ENCODE measurements around the gene APLF. TPM values are rescaled to one million over a fixed set of nuclear protein-coding genes. Genes with fewer than 3 reads are reported as not detected.

Gene APLF
- total RNA-seq, 1 experiment from 2014 or later, result 5.3 TPM

GRCh38 chr2:68556381-68556780 lies 89.0 kb downstream of the APLF start:
- Histone ChIP-seq H3K4me2 (ENCODE audit: low read depth, low read length, poor library complexity, severe bottlenecking) (no peak overlapping the region), H3K4me3 (ENCODE audit: low read length) (no peak overlapping the region), H2AFZ (ENCODE audit: low read length) (no peak overlapping the region), H4K20me1 (ENCODE audit: insufficient read depth, low read depth, low read length) (no peaks in the 10 kb centered on the region), H3K4me1 (ENCODE audit: low read length) (no peaks in the 10 kb centered on the region), H3K27me3 (ENCODE audit: low read length) (no peaks in the 10 kb centered on the region), H3K9me3 (ENCODE audit: low read length) (no peaks in the 10 kb centered on the region), H3K79me2 (ENCODE audit: low read length) (no peaks in the 10 kb centered on the region), H3K27ac (ENCODE audit: low read length) (no peak overlapping the region), H3K9me2 (replicated peaks; ENCODE audit: insufficient read depth, low read length) (no peaks in the 10 kb centered on the region), H3K9ac (ENCODE audit: low read length) (no peak overlapping the region), H3K36me3 (ENCODE audit: insufficient read depth, low read length) (no peaks in the 10 kb centered on the region)
- DNase-seq, result no peak

DNA sequence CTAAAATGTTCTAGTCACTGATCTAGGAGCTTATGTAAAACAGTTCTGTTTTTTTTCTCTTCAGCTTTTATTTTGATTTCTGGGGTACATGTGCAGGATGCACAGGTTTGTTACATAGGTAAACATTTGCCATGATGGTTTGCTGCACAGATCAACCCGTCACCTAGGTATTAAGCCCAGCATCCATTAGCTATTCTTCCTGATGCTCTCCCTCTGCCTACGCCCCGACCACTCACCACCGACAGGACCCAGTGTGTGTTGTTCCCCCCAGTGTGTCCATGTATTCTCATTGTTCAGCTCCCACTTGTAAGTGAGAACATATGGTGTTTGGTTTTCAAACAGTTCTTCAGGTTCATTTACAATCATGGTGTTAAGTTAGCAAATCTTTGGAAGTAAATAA lies 91.2 kb downstream of the APLF start:
- Histone ChIP-seq H3K4me3 (ENCODE audit: low read length) (no peak overlapping the region), H2AFZ (ENCODE audit: low read length) (no peak overlapping the region), H3K27me3 (ENCODE audit: low read length) (no peaks in the 10 kb centered on the region), H3K79me2 (ENCODE audit: low read length) (no peaks in the 10 kb centered on the region), H3K9ac (ENCODE audit: low read length) (no peak overlapping the region), H3K4me2 (ENCODE audit: low read depth, low read length, poor library complexity, severe bottlenecking) (no peak overlapping the region), H4K20me1 (ENCODE audit: insufficient read depth, low read depth, low read length) (no peaks in the 10 kb centered on the region), H3K36me3 (ENCODE audit: insufficient read depth, low read length) (no peaks in the 10 kb centered on the region), H3K9me2 (replicated peaks; ENCODE audit: insufficient read depth, low read length) (no peaks in the 10 kb centered on the region), H3K9me3 (ENCODE audit: low read length) (no peaks in the 10 kb centered on the region), H3K4me1 (ENCODE audit: low read length) (no peaks in the 10 kb centered on the region), H3K27ac (ENCODE audit: low read length) (no peak overlapping the region)
- DNase-seq, result no peak

DNA sequence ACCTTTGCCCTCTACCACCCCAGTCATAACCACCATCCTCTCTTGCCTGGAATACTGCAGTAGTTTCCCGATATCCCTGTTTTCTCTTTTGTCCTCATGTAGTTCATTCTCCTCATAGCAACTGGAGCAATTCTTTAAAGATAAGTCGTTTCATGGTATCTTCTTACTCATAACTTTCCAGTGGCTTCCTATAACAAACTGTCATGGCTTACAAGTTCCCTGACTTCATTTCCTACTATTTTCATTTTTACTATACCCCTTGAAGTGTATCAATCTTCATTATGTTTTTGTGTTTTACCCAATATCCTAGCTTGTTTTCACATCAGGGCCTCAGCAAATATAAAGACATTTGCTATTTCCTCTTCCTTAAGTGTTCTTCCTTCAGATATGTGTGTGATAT lies 92.3 kb downstream of the APLF start:
- Histone ChIP-seq H3K79me2 (ENCODE audit: low read length) (no peaks in the 10 kb centered on the region), H3K9ac (ENCODE audit: low read length) (no peak overlapping the region), H3K27me3 (ENCODE audit: low read length) (no peaks in the 10 kb centered on the region), H2AFZ (ENCODE audit: low read length) (no peak overlapping the region), H3K27ac (ENCODE audit: low read length) (no peak overlapping the region), H3K36me3 (ENCODE audit: insufficient read depth, low read length) (no peaks in the 10 kb centered on the region), H3K9me2 (replicated peaks; ENCODE audit: insufficient read depth, low read length) (no peaks in the 10 kb centered on the region), H3K4me2 (ENCODE audit: low read depth, low read length, poor library complexity, severe bottlenecking) (no peak overlapping the region), H3K4me3 (ENCODE audit: low read length) (no peak overlapping the region), H3K4me1 (ENCODE audit: low read length) (no peaks in the 10 kb centered on the region), H3K9me3 (ENCODE audit: low read length) (no peaks in the 10 kb centered on the region), H4K20me1 (ENCODE audit: insufficient read depth, low read depth, low read length) (no peaks in the 10 kb centered on the region)
- no peak for DNase-seq

DNA sequence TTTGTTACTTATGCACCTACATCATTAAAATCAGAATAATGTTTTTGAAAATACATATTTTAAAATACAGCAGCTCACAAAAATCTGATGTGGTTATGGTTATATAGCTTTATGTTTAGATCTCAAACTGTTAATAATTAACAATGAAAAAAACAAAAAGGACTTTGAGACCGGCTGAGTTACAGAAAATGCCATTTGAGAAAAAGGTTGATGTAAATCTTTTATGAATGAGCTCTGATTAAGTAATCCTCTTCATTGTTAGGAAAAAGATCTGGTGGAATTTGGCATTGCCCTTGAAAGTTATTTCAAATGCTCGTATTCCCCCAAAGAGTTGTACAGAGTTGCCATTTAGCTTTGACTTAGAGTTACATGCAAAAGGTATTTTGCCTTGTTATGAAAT lies 93.2 kb downstream of the APLF start:
- H3K9me2 ChIP-seq (replicated peaks; ENCODE audit: insufficient read depth, low read length), result no peaks in the 10 kb centered on the region
- H3K79me2 ChIP-seq (ENCODE audit: low read length), result no peaks in the 10 kb centered on the region
- no peaks in the 10 kb centered on the region for H3K9me3 ChIP-seq (ENCODE audit: low read length)
- H4K20me1 ChIP-seq (ENCODE audit: insufficient read depth, low read depth, low read length), result no peaks in the 10 kb centered on the region
- no peak overlapping the region for H3K9ac ChIP-seq (ENCODE audit: low read length)
- H3K4me1 ChIP-seq (ENCODE audit: low read length), result no peaks in the 10 kb centered on the region
- H2AFZ ChIP-seq (ENCODE audit: low read length), result no peak overlapping the region
- DNase-seq, result no peak
- H3K27me3 ChIP-seq (ENCODE audit: low read length), result no peaks in the 10 kb centered on the region
- H3K27ac ChIP-seq (ENCODE audit: low read length), result no peak overlapping the region
- no peaks in the 10 kb centered on the region for H3K36me3 ChIP-seq (ENCODE audit: insufficient read depth, low read length)
- H3K4me3 ChIP-seq (ENCODE audit: low read length), result no peak overlapping the region
- no peak overlapping the region for H3K4me2 ChIP-seq (ENCODE audit: low read depth, low read length, poor library complexity, severe bottlenecking)

DNA sequence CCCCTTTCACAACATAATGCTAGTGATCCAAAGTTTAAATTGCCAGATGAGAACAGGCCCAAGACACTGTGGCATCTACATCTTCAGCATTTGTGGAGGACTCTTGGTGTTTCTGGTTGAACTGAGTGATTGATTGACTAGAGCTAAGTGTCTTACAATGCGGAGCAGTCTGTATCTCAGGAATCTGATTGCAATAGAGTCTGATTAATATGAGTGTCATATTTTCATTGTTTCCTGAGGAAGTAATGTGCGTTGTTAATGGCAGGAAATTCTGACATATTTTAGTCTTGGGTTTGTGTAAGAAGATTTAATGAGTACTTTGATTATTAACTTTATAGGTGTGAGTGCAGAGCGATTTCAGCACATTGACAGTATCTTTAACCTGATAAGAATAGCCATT lies 94.0 kb downstream of the APLF start:
- H3K27me3 ChIP-seq (ENCODE audit: low read length), result no peaks in the 10 kb centered on the region
- no peaks in the 10 kb centered on the region for H3K79me2 ChIP-seq (ENCODE audit: low read length)
- no peak overlapping the region for H3K4me2 ChIP-seq (ENCODE audit: low read depth, low read length, poor library complexity, severe bottlenecking)
- no peaks in the 10 kb centered on the region for H3K4me1 ChIP-seq (ENCODE audit: low read length)
- H3K4me3 ChIP-seq (ENCODE audit: low read length), result no peak overlapping the region
- no peak overlapping the region for H3K27ac ChIP-seq (ENCODE audit: low read length)
- no peak for DNase-seq
- no peaks in the 10 kb centered on the region for H3K9me2 ChIP-seq (replicated peaks; ENCODE audit: insufficient read depth, low read length)
- H2AFZ ChIP-seq (ENCODE audit: low read length), result no peak overlapping the region
- H3K9ac ChIP-seq (ENCODE audit: low read length), result no peak overlapping the region
- no peaks in the 10 kb centered on the region for H3K9me3 ChIP-seq (ENCODE audit: low read length)
- H4K20me1 ChIP-seq (ENCODE audit: insufficient read depth, low read depth, low read length), result no peaks in the 10 kb centered on the region
- H3K36me3 ChIP-seq (ENCODE audit: insufficient read depth, low read length), result no peaks in the 10 kb centered on the region

- H3K9me3 ChIP-seq (ENCODE audit: low read length), result no peaks in the 10 kb centered on the region
- H3K4me3 ChIP-seq (ENCODE audit: low read length), result no peak overlapping the region
These were observed 95.5 kb downstream of the APLF start for GRCh38 chr2:68562934-68563333.

DNA sequence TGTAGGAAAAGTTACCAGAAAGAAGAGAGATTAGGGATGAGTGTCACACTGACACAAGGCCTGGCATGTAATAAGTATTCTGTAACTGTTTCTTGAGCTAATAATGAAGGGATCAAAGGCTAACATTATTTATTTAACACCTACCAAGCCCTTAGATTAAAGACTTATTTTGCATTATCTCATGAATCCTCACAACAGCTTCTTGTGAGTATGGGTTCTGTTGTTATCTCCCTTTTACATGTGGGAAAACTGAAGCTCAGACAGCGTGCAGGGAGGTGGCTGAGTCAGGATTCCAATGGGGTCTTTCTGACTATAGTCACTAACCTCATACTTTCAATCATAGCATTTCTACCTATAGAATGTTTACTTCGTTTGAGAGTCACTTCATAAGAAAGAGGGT lies 97.0 kb downstream of the APLF start:
- H3K27me3 ChIP-seq (ENCODE audit: low read length), result no peaks in the 10 kb centered on the region
- no peaks in the 10 kb centered on the region for H3K79me2 ChIP-seq (ENCODE audit: low read length)
- no peak overlapping the region for H3K4me2 ChIP-seq (ENCODE audit: low read depth, low read length, poor library complexity, severe bottlenecking)
- DNase-seq, result no peak
- no peaks in the 10 kb centered on the region for H3K36me3 ChIP-seq (ENCODE audit: insufficient read depth, low read length)
- H3K4me3 ChIP-seq (ENCODE audit: low read length), result no peak overlapping the region
- no peaks in the 10 kb centered on the region for H3K9me3 ChIP-seq (ENCODE audit: low read length)
- no peaks in the 10 kb centered on the region for H4K20me1 ChIP-seq (ENCODE audit: insufficient read depth, low read depth, low read length)
- H3K27ac ChIP-seq (ENCODE audit: low read length), result no peak overlapping the region
- no peaks in the 10 kb centered on the region for H3K9me2 ChIP-seq (replicated peaks; ENCODE audit: insufficient read depth, low read length)
- no peaks in the 10 kb centered on the region for H3K4me1 ChIP-seq (ENCODE audit: low read length)
- H2AFZ ChIP-seq (ENCODE audit: low read length), result no peak overlapping the region
- H3K9ac ChIP-seq (ENCODE audit: low read length), result no peak overlapping the region

More at GRCh38 chr2:68562934-68563333, 95.5 kb downstream of the APLF start:
- no peaks in the 10 kb centered on the region for H3K4me1 ChIP-seq (ENCODE audit: low read length)
- H4K20me1 ChIP-seq (ENCODE audit: insufficient read depth, low read depth, low read length), result no peaks in the 10 kb centered on the region
- no peak overlapping the region for H3K9ac ChIP-seq (ENCODE audit: low read length)
- DNase-seq, result no peak
- H3K9me2 ChIP-seq (replicated peaks; ENCODE audit: insufficient read depth, low read length), result no peaks in the 10 kb centered on the region
- H3K27me3 ChIP-seq (ENCODE audit: low read length), result no peaks in the 10 kb centered on the region
- no peaks in the 10 kb centered on the region for H3K36me3 ChIP-seq (ENCODE audit: insufficient read depth, low read length)
- H3K27ac ChIP-seq (ENCODE audit: low read length), result no peak overlapping the region
- H3K79me2 ChIP-seq (ENCODE audit: low read length), result no peaks in the 10 kb centered on the region
- no peak overlapping the region for H2AFZ ChIP-seq (ENCODE audit: low read length)
- no peak overlapping the region for H3K4me2 ChIP-seq (ENCODE audit: low read depth, low read length, poor library complexity, severe bottlenecking)

DNA sequence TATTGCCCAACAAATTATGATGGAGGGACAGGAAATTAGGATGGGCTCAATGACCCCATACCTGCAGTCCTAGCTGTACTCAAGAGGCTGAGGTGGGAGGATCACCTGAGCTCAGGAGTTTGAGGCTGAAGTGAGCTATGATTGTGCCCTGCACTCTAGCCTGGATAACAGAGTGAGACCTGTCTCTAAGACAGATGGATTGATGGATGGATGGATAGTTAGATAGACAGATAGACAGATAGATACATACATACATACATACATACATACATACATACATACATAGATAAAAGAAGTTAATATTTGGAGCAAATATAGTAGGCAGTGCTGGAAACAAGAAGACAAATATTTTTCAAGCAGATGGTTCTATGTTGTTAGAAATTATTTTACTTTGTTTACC lies 97.9 kb downstream of the APLF start:
- Histone ChIP-seq H2AFZ (ENCODE audit: low read length) (no peak overlapping the region), H3K9me3 (ENCODE audit: low read length) (no peaks in the 10 kb centered on the region), H3K79me2 (ENCODE audit: low read length) (no peaks in the 10 kb centered on the region), H4K20me1 (ENCODE audit: insufficient read depth, low read depth, low read length) (no peaks in the 10 kb centered on the region), H3K9ac (ENCODE audit: low read length) (no peak overlapping the region), H3K9me2 (replicated peaks; ENCODE audit: insufficient read depth, low read length) (no peaks in the 10 kb centered on the region), H3K27me3 (ENCODE audit: low read length) (no peaks in the 10 kb centered on the region), H3K4me3 (ENCODE audit: low read length) (no peak overlapping the region), H3K4me1 (ENCODE audit: low read length) (no peaks in the 10 kb centered on the region), H3K4me2 (ENCODE audit: low read depth, low read length, poor library complexity, severe bottlenecking) (no peak overlapping the region), H3K27ac (ENCODE audit: low read length) (no peak overlapping the region), H3K36me3 (ENCODE audit: insufficient read depth, low read length) (no peaks in the 10 kb centered on the region)
- DNase-seq, result no peak

DNA sequence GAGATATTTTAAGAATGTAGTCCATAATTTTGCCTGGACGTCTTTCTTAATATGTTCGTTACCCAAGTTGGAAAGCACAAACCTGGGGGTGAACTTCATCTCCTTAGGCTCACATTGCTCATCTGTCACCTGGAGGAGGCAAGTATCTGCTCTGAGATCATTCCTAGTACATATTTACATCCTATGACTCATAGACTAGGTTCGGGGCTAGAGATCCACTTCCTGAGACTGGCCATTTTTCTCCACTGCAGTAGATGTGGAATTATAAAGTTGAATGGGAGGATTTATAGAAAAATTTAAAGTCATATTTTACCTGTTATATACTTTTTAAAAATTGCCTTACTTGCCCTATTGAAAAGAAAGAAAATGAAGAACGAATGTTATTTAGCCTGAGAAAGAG lies 98.5 kb downstream of the APLF start:
- Histone ChIP-seq H3K4me1 (ENCODE audit: low read length) (no peaks in the 10 kb centered on the region), H3K27ac (ENCODE audit: low read length) (no peak overlapping the region), H3K9ac (ENCODE audit: low read length) (no peak overlapping the region), H3K4me3 (ENCODE audit: low read length) (no peak overlapping the region), H3K79me2 (ENCODE audit: low read length) (no peaks in the 10 kb centered on the region), H3K36me3 (ENCODE audit: insufficient read depth, low read length) (no peaks in the 10 kb centered on the region), H3K27me3 (ENCODE audit: low read length) (no peaks in the 10 kb centered on the region), H4K20me1 (ENCODE audit: insufficient read depth, low read depth, low read length) (no peaks in the 10 kb centered on the region), H3K9me3 (ENCODE audit: low read length) (no peaks in the 10 kb centered on the region), H3K4me2 (ENCODE audit: low read depth, low read length, poor library complexity, severe bottlenecking) (no peak overlapping the region), H2AFZ (ENCODE audit: low read length) (no peak overlapping the region), H3K9me2 (replicated peaks; ENCODE audit: insufficient read depth, low read length) (no peaks in the 10 kb centered on the region)
- no peak for DNase-seq
